ENCODE results near the gene IL31RA. TPM values are rescaled to one million over a fixed set of nuclear protein-coding genes. Genes with fewer than 3 reads are reported as not detected.

Gene IL31RA
- total and polyA plus RNA-seq, 2 experiments from 2014 or later = not detected

- TF ChIP-seq, protein P1, sequence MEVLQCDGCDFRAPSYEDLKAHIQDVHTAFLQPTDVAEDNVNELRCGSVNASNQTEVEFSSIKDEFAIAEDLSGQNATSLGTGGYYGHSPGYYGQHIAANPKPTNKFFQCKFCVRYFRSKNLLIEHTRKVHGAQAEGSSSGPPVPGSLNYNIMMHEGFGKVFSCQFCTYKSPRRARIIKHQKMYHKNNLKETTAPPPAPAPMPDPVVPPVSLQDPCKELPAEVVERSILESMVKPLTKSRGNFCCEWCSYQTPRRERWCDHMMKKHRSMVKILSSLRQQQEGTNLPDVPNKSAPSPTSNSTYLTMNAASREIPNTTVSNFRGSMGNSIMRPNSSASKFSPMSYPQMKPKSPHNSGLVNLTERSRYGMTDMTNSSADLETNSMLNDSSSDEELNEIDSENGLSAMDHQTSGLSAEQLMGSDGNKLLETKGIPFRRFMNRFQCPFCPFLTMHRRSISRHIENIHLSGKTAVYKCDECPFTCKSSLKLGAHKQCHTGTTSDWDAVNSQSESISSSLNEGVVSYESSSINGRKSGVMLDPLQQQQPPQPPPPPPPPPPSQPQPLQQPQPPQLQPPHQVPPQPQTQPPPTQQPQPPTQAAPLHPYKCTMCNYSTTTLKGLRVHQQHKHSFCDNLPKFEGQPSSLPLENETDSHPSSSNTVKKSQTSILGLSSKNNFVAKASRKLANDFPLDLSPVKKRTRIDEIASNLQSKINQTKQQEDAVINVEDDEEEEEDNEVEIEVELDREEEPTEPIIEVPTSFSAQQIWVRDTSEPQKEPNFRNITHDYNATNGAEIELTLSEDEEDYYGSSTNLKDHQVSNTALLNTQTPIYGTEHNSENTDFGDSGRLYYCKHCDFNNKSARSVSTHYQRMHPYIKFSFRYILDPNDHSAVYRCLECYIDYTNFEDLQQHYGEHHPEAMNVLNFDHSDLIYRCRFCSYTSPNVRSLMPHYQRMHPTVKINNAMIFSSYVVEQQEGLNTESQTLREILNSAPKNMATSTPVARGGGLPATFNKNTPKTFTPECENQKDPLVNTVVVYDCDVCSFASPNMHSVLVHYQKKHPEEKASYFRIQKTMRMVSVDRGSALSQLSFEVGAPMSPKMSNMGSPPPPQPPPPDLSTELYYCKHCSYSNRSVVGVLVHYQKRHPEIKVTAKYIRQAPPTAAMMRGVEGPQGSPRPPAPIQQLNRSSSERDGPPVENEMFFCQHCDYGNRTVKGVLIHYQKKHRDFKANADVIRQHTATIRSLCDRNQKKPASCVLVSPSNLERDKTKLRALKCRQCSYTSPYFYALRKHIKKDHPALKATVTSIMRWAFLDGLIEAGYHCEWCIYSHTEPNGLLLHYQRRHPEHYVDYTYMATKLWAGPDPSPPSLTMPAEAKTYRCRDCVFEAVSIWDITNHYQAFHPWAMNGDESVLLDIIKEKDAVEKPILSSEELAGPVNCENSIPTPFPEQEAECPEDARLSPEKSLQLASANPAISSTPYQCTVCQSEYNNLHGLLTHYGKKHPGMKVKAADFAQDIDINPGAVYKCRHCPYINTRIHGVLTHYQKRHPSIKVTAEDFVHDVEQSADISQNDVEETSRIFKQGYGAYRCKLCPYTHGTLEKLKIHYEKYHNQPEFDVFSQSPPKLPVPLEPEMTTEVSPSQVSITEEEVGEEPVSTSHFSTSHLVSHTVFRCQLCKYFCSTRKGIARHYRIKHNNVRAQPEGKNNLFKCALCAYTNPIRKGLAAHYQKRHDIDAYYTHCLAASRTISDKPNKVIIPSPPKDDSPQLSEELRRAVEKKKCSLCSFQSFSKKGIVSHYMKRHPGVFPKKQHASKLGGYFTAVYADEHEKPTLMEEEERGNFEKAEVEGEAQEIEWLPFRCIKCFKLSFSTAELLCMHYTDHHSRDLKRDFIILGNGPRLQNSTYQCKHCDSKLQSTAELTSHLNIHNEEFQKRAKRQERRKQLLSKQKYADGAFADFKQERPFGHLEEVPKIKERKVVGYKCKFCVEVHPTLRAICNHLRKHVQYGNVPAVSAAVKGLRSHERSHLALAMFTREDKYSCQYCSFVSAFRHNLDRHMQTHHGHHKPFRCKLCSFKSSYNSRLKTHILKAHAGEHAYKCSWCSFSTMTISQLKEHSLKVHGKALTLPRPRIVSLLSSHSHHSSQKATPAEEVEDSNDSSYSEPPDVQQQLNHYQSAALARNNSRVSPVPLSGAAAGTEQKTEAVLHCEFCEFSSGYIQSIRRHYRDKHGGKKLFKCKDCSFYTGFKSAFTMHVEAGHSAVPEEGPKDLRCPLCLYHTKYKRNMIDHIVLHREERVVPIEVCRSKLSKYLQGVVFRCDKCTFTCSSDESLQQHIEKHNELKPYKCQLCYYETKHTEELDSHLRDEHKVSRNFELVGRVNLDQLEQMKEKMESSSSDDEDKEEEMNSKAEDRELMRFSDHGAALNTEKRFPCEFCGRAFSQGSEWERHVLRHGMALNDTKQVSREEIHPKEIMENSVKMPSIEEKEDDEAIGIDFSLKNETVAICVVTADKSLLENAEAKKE (CRISPR knock-in tag; IDR thresholded peaks at IDR 0.05) = no peak
- no peak for TF ChIP-seq ZNF331 (CRISPR knock-in tag; IDR thresholded peaks at IDR 0.05; ENCODE audit: low read depth)
- no peak for TF ChIP-seq STAT1 (IDR thresholded peaks at IDR 0.05; ENCODE audit: unreplicated experiment)
- no peak for TF ChIP-seq NANOG (IDR thresholded peaks at IDR 0.05; ENCODE audit: borderline replicate concordance)
These were observed 15.0 kb upstream of the IL31RA start (continued) for GRCh38 chr5:55836191-55836590.

GRCh38 chr5:55841976-55842375 lies 9.2 kb upstream of the IL31RA start:
- H3K27ac ChIP-seq (ENCODE audit: low read depth) = no peak overlapping the region
- no peak overlapping the region for H2AFZ ChIP-seq
- H3K27me3 ChIP-seq (ENCODE audit: insufficient read depth) = no peaks in the 10 kb centered on the region
- DNase-seq (ENCODE audit: low spot score) = no peak
- H3K9me3 Mint-ChIP-seq = peaks cover 6% of the 10 kb centered on the region; the same call in 2 of the 3 replicates
- H3F3A ChIP-seq (replicated peaks; ENCODE audit: low read depth) = no peaks in the 10 kb centered on the region
- no peak overlapping the region for H3K4me3 ChIP-seq
- H3K27ac Mint-ChIP-seq = no peak overlapping the region
- H3K4me1 Mint-ChIP-seq = no peaks in the 10 kb centered on the region
- H3K27me3 Mint-ChIP-seq (ENCODE audit: insufficient read depth, low read depth, poor library complexity) = peaks cover 2% of the 10 kb centered on the region
- H4K20me1 ChIP-seq (replicated peaks; ENCODE audit: insufficient read depth) = no peaks in the 10 kb centered on the region
- no peak overlapping the region for H3K4me2 ChIP-seq
- no peak overlapping the region for H3K4me3 Mint-ChIP-seq
- no peaks in the 10 kb centered on the region for H3K4me1 ChIP-seq (ENCODE audit: insufficient read depth)
- H3K9me2 ChIP-seq (ENCODE audit: insufficient read depth) = peaks cover 2% of the 10 kb centered on the region; the same call in 1 of the 2 replicates
- no peaks in the 10 kb centered on the region for H3K36me3 Mint-ChIP-seq (ENCODE audit: low read depth)
- H3K79me2 ChIP-seq (replicated peaks; ENCODE audit: insufficient read depth) = no peaks in the 10 kb centered on the region
- no peak for ATAC-seq
- H3K36me3 ChIP-seq (ENCODE audit: insufficient read depth) = no peaks in the 10 kb centered on the region
- TF ChIP-seq, protein P1 (CRISPR knock-in tag; IDR thresholded peaks at IDR 0.05) = no peak
- TF ChIP-seq ETS1 (IDR thresholded peaks at IDR 0.05) = no peak
- TF ChIP-seq CREB1 (CRISPR knock-in tag; IDR thresholded peaks at IDR 0.05; ENCODE audit: low read depth) = no peak
- TF ChIP-seq STAT1 (IDR thresholded peaks at IDR 0.05; ENCODE audit: unreplicated experiment) = no peak
- TF ChIP-seq EZH2 (IDR thresholded peaks at IDR 0.05; ENCODE audit: low read depth, unreplicated experiment) = no peak
- TF ChIP-seq JUNB (IDR thresholded peaks at IDR 0.05; ENCODE audit: unreplicated experiment) = no peak
- no peak for TF ChIP-seq ZNF114 (CRISPR knock-in tag; IDR thresholded peaks at IDR 0.05)
- no peak for TF ChIP-seq NANOG (IDR thresholded peaks at IDR 0.05; ENCODE audit: borderline replicate concordance)
